H1 (cell line): ENCODE results near the gene DSG4. TPM values are rescaled to one million over a fixed set of nuclear protein-coding genes. Genes with fewer than 3 reads are reported as not detected.

Experiments
- CTCF ChIA-PET: fragments of 300-600 bp; sonication (Branson Sonifier 250); formaldehyde crosslinking; loops from one replicate; lab custom pipeline; 2021; ENCODE audit not compliant: partially characterized antibody; lab: Charles Lee
- POLR2A ChIA-PET: fragments of 300-600 bp; sonication (Branson Sonifier 250); formaldehyde crosslinking; loops from one replicate; lab custom pipeline; 2021; ENCODE audit warnings: inconsistent platforms; ENCODE audit not compliant: partially characterized antibody; lab: Charles Lee
- DNase-seq, 2 experiments: peaks; one replicate each; pipeline versions ENCODE4 v3.0.0 to v3.0.0-alpha.2; 2010 to 2022; ENCODE audit warnings: low spot score in 2 of 2, low read depth in 1 of 2, mixed read lengths in 1 of 2
- FAIRE-seq: peaks from 2 replicates; lab custom pipeline; 2011; peaks lifted over from hg19 to GRCh38; lab: Jason Lieb, UNC
- H2AFZ ChIP-seq: 2 replicates; pipeline ENCODE4 v1.8.1; 2012; ENCODE audit warnings: low read length, inconsistent platforms
- H2AK5ac ChIP-seq: 2 replicates; pipeline ENCODE4 v1.6.1; 2013; ENCODE audit warnings: low read depth, low read length
- H2BK120ac ChIP-seq: replicated peaks from 2 replicates; pipeline ENCODE3; 2013; ENCODE audit warnings: low read depth, low read length, inconsistent platforms
- H2BK12ac ChIP-seq: 2 replicates; pipeline ENCODE4 v1.6.1; 2013; ENCODE audit warnings: low read depth, low read length
- H2BK15ac ChIP-seq: 2 replicates; pipeline ENCODE4 v1.6.1; 2013; ENCODE audit warnings: low read length
- H2BK20ac ChIP-seq: 2 replicates; pipeline ENCODE4 v1.6.1; 2013; ENCODE audit warnings: low read length
- H2BK5ac ChIP-seq: 2 replicates; pipeline ENCODE4 v1.6.1; 2013; ENCODE audit warnings: low read depth, low read length
- H3K14ac ChIP-seq: 2 replicates; pipeline ENCODE4 v1.6.1; 2013; ENCODE audit warnings: inconsistent platforms; ENCODE audit not compliant: insufficient read length
- H3K18ac ChIP-seq: 2 replicates; pipeline ENCODE4 v1.6.1; 2013; ENCODE audit warnings: low read length; ENCODE audit errors: extremely low read depth
- H3K23ac ChIP-seq: 2 replicates; pipeline ENCODE4 v1.6.1; 2013; ENCODE audit warnings: inconsistent platforms; ENCODE audit not compliant: insufficient read length
- H3K23me2 ChIP-seq: 2 replicates; pipeline ENCODE4 v1.6.1; 2013; ENCODE audit warnings: low read depth, low read length
- H3K27ac ChIP-seq: 2 replicates; pipeline ENCODE4 v1.6.1; 2011; ENCODE audit warnings: low read depth, low read length, inconsistent platforms
- H3K27me3 ChIP-seq, 4 experiments: replicated peaks in 1 of 4; 1 replicate in 1 of 4; 2 replicates in 3 of 4; pipeline versions ENCODE4 v1.6.1 to v1.8.1; 2011 to 2013; ENCODE audit warnings: low read length in 3 of 4, mild to moderate bottlenecking in 3 of 4, inconsistent platforms in 2 of 4, mixed read lengths in 2 of 4, moderate library complexity in 1 of 4; ENCODE audit not compliant: control insufficient read depth in 3 of 4, insufficient read depth in 3 of 4; ENCODE audit errors: extremely low read depth in 1 of 4
- H3K36me3 ChIP-seq, 4 experiments: 2 replicates each; pipeline versions ENCODE4 v1.6.1 to v1.8.1; 2011 to 2013; ENCODE audit warnings: mild to moderate bottlenecking in 4 of 4, low read length in 3 of 4, moderate library complexity in 2 of 4, control low read depth in 1 of 4, inconsistent platforms in 1 of 4; ENCODE audit not compliant: insufficient read depth in 4 of 4, control insufficient read depth in 2 of 4
- H3K4ac ChIP-seq: replicated peaks from 2 replicates; pipeline ENCODE3; 2013; ENCODE audit warnings: low read length, low read depth, mixed read lengths, inconsistent platforms; ENCODE audit not compliant: insufficient read length
- H3K4me1 ChIP-seq, 4 experiments: replicated peaks in 1 of 4; 1 replicate in 1 of 4; 2 replicates in 3 of 4; pipeline versions ENCODE4 v1.6.1 to v1.8.1; 2011 to 2013; ENCODE audit warnings: low read length in 3 of 4, inconsistent platforms in 2 of 4, mixed read lengths in 1 of 4; ENCODE audit not compliant: insufficient read depth in 4 of 4, control insufficient read depth in 3 of 4
- H3K4me2 ChIP-seq, 2 experiments: 2 replicates each; pipeline versions ENCODE4 v1.6.1 to v1.8.1; 2011 to 2013; ENCODE audit warnings: low read depth in 2 of 2, low read length in 2 of 2, control low read depth in 1 of 2, inconsistent platforms in 1 of 2, mild to moderate bottlenecking in 1 of 2; ENCODE audit not compliant: insufficient read depth in 1 of 2
- H3K4me3 ChIP-seq, 4 experiments: fragments of 200-600, 300-600 bp in 1 of 4; sonication (generic), shearing (Covaris generic), sonication (Bioruptor Twin) in 1 of 4; 2 replicates each; pipeline versions ENCODE4 v1.5.1 to v1.8.1; 2011 to 2016; ENCODE audit warnings: low read length in 4 of 4, low read depth in 3 of 4, control low read depth in 2 of 4, inconsistent platforms in 2 of 4, mild to moderate bottlenecking in 2 of 4, mixed read lengths in 1 of 4, moderate library complexity in 1 of 4; ENCODE audit not compliant: insufficient read depth in 2 of 4; ENCODE audit errors: extremely low read depth in 1 of 4
- H3K56ac ChIP-seq: replicated peaks from 2 replicates; pipeline ENCODE3; 2013; ENCODE audit warnings: low read depth, mild to moderate bottlenecking, mixed read lengths, low read length, inconsistent platforms; ENCODE audit not compliant: insufficient read length
- H3K79me1 ChIP-seq: 2 replicates; pipeline ENCODE4 v1.6.1; 2013; ENCODE audit warnings: low read depth, low read length, control low read depth
- H3K79me2 ChIP-seq, 2 experiments: 2 replicates each; pipeline versions ENCODE4 v1.6.1 to v1.8.1; 2012 to 2013; ENCODE audit warnings: low read length in 2 of 2, mild to moderate bottlenecking in 2 of 2, inconsistent platforms in 1 of 2; ENCODE audit not compliant: insufficient read depth in 2 of 2, control insufficient read depth in 1 of 2
- H3K9ac ChIP-seq, 4 experiments: replicated peaks in 1 of 4; 1 replicate in 1 of 4; 2 replicates in 3 of 4; pipeline versions ENCODE4 v1.6.1 to v1.8.1; 2011 to 2013; ENCODE audit warnings: low read depth in 3 of 4, low read length in 3 of 4, control low read depth in 2 of 4, mild to moderate bottlenecking in 2 of 4, moderate library complexity in 2 of 4, inconsistent platforms in 1 of 4; ENCODE audit errors: extremely low read depth in 1 of 4
- H3K9me3 ChIP-seq, 2 experiments: 2 replicates each; pipeline versions ENCODE4 v1.6.1 to v1.8.1; 2012 to 2013; ENCODE audit warnings: mild to moderate bottlenecking in 2 of 2, moderate library complexity in 2 of 2, control low read depth in 1 of 2, inconsistent platforms in 1 of 2, low read depth in 1 of 2, low read length in 1 of 2, mixed read lengths in 1 of 2; ENCODE audit not compliant: insufficient read depth in 2 of 2
- H4K20me1 ChIP-seq, 2 experiments: replicated peaks in 1 of 2; 2 replicates each; pipeline versions ENCODE3 to v1.8.1; 2011 to 2013; ENCODE audit warnings: inconsistent platforms in 2 of 2, low read length in 2 of 2, mild to moderate bottlenecking in 1 of 2; ENCODE audit not compliant: insufficient read depth in 2 of 2, control insufficient read depth in 1 of 2
- H4K5ac ChIP-seq: 2 replicates; pipeline ENCODE4 v1.6.1; 2013; ENCODE audit warnings: low read length, low read depth, mixed read lengths, inconsistent platforms; ENCODE audit not compliant: insufficient read length
- H4K8ac ChIP-seq: 2 replicates; pipeline ENCODE4 v1.8.0; 2013; ENCODE audit warnings: mild to moderate bottlenecking, moderate library complexity, low read length, inconsistent platforms; ENCODE audit not compliant: insufficient read depth; ENCODE audit errors: extremely low read depth
- H4K91ac ChIP-seq: replicated peaks from 2 replicates; pipeline ENCODE3; 2013; ENCODE audit warnings: low read length, mixed read lengths, inconsistent platforms; ENCODE audit not compliant: insufficient read length
- CHD1 ChIP-seq: IDR thresholded peaks from 2 replicates; pipeline ENCODE4 v1.6.1; 2012; ENCODE audit warnings: low read depth, low read length, improper control_type of control experiment
- CHD2 ChIP-seq: IDR thresholded peaks from 2 replicates; pipeline ENCODE4 v1.6.1; 2012; ENCODE audit warnings: low read length, improper control_type of control experiment
- EGR1 ChIP-seq: IDR thresholded peaks from 2 replicates; pipeline ENCODE4 v1.6.1; 2011; ENCODE audit warnings: low read depth, low read length, borderline replicate concordance
- HDAC6 ChIP-seq: IDR thresholded peaks from one replicate; pipeline ENCODE4 v1.7.1; 2012; ENCODE audit warnings: low read depth, mild to moderate bottlenecking, inconsistent platforms, low read length, moderate library complexity
- KDM1A ChIP-seq: fragments of 200-600, 300-600 bp; sonication (generic); IDR thresholded peaks from 2 replicates; pipeline ENCODE4 v1.7.1; 2016; ENCODE audit warnings: mild to moderate bottlenecking, low read length, borderline replicate concordance
- KDM4A ChIP-seq: IDR thresholded peaks from one replicate; pipeline ENCODE4 v1.7.1; 2012; ENCODE audit warnings: low read depth, mild to moderate bottlenecking, moderate library complexity, low read length, inconsistent platforms; ENCODE audit not compliant: severe bottlenecking
- MAFK ChIP-seq: IDR thresholded peaks from 2 replicates; pipeline ENCODE4 v1.6.1; 2012; ENCODE audit warnings: low read depth, mild to moderate bottlenecking, improper control_type of control experiment, low read length
- MAX ChIP-seq: IDR thresholded peaks from 2 replicates; pipeline ENCODE4 v1.6.1; 2012; ENCODE audit warnings: inconsistent platforms
- SAP30 ChIP-seq: fragments of 300-600 bp; sonication (generic); IDR thresholded peaks from 2 replicates; pipeline ENCODE4 v1.7.1; 2012; ENCODE audit warnings: low read length, moderate library complexity, mild to moderate bottlenecking, inconsistent platforms; ENCODE audit not compliant: insufficient read depth, insufficient replicate concordance
- SIN3A ChIP-seq, 2 experiments: IDR thresholded peaks in 1 of 2; conservative IDR thresholded peaks in 1 of 2; 2 replicates each; pipeline ENCODE4 v1.6.1; 2011 to 2012; ENCODE audit warnings: low read length in 2 of 2, improper control_type of control experiment in 1 of 2, low read depth in 1 of 2, mild to moderate bottlenecking in 1 of 2
- SIRT6 ChIP-seq: IDR thresholded peaks from one replicate; pipeline ENCODE4 v1.7.1; 2012; ENCODE audit warnings: low read length, inconsistent platforms
- SP2 ChIP-seq: IDR thresholded peaks from 2 replicates; pipeline ENCODE4 v1.6.1; 2012; ENCODE audit warnings: mild to moderate bottlenecking, low read length, inconsistent platforms
- TAF7 ChIP-seq: optimal IDR thresholded peaks from 2 replicates; pipeline ENCODE3; 2011; ENCODE audit warnings: low read depth, mild to moderate bottlenecking, inconsistent platforms, low read length, moderate library complexity, borderline replicate concordance
- TEAD4 ChIP-seq: IDR thresholded peaks from 2 replicates; pipeline ENCODE4 v1.6.1; 2012; ENCODE audit warnings: low read depth, low read length, inconsistent platforms, mixed read lengths
- YY1 ChIP-seq: IDR thresholded peaks from 2 replicates; pipeline ENCODE4 v1.6.1; 2011; ENCODE audit warnings: low read depth, mild to moderate bottlenecking, low read length
- WGBS, 2 experiments: shearing (Covaris generic) in 1 of 2; methylation state at CpG; one replicate each; pipeline versions ENCODE4 v1.1.6 to v1.1.7; 2013 to 2015; ENCODE audit warnings: low lambda C conversion rate in 2 of 2, mixed read lengths in 2 of 2, inconsistent platforms in 1 of 2, low coverage in 1 of 2, missing lambda C conversion rate in 1 of 2; ENCODE audit not compliant: insufficient replicate concordance in 2 of 2, insufficient coverage in 1 of 2, insufficient read length in 1 of 2; ENCODE audit errors: extremely low coverage in 1 of 2, missing lambda C conversion rate in 1 of 2; 5-methylcytosine and 5-hydroxymethylcytosine counted together
- polyA plus RNA-seq, 7 experiments: library from polyadenylated mRNA; depleted of rRNA in 3 of 7; stranded (reverse) in 5 of 7; unstranded in 2 of 7; fragments of >200 nt in 5 of 7; fragments of 200-250 nt in 2 of 7; gene quantifications; 1 replicate in 5 of 7; 2 replicates in 1 of 7; 4 replicates in 1 of 7; pipeline versions ENCODE4 v1.2.1 to v1.2.3, GENCODE V29; 2011 to 2013; ENCODE audit warnings: missing spikeins in 2 of 7, mixed read lengths in 2 of 7
- total RNA-seq: library from RNA; stranded (reverse); fragmentation: NEBNext Ultra II Directional; extraction: Animal tissue kit (Norgen Biotek cat#: 25700); gene quantifications from 2 replicates; pipeline ENCODE4 v1.2.1, GENCODE V29; 2021

DSG4 gene
- total and polyA plus RNA-seq, 2 of the 8 experiments (the other 6 are each of a cell fraction or from before 2014, with no cell fraction given): not detected

DNA sequence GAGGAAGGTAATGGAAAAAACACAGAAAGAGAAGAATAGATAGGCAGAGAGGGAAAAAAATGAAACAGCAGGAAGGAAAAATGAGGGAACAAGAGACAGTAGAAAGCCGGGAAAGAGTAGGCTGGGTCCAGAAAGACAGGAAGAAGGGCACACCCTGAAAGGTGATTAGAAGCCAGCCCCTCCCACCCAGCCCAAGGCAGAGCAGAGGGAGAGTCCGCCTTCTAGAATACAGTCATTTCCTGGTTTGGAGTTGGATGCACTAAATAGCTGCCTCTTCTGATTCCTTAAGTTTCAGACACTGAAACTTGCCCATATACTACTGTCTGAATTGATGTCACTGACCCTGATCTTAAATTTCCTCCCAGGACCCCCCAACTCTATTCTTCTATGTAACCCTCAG is 53.0 kb downstream of the DSG4 start:
- Histone ChIP-seq H3K9ac (no peak overlapping the region), H3K4me2 (no peak overlapping the region), H2AFZ (peak overlapping the region; percentile 48; the same call in 1 of the 2 replicates), H3K36me3 (no peaks in the 10 kb centered on the region), H4K91ac (no peak overlapping the region), H2BK5ac (no peak overlapping the region), H3K4me3 (no peak overlapping the region), H3K4ac (no peak overlapping the region), H4K8ac (no peak overlapping the region), H2AK5ac (no peak overlapping the region), H3K27me3 (no peaks in the 10 kb centered on the region), H2BK12ac (no peak overlapping the region), H3K23ac (no peak overlapping the region), H3K14ac (no peak overlapping the region), H2BK15ac (no peak overlapping the region), H3K79me2 (no peaks in the 10 kb centered on the region), H4K5ac (no peak overlapping the region), H4K20me1 (no peaks in the 10 kb centered on the region), H3K56ac (no peak overlapping the region), H3K27ac (no peak overlapping the region), H3K4me1 (no peaks in the 10 kb centered on the region), H3K9me3 (no peaks in the 10 kb centered on the region), H3K79me1 (no peaks in the 10 kb centered on the region), H3K18ac (no peak overlapping the region), H3K23me2 (no peaks in the 10 kb centered on the region), H2BK120ac (no peak overlapping the region), H2BK20ac (no peak overlapping the region)
- CTCF ChIA-PET: interaction anchor here (0.7 to 1.1 kb wide), 5 partner anchors 9 to 462 kb away, joined by 3 to 4 read pairs (median 3); no protein-coding TSS in a partner anchor
- WGBS, 2 experiments: 76% methylated on average over 2 of the region's 2 CpGs; no CpG with 5 or more reads in 1 of the 2 experiments
- no peak for DNase-seq
- POLR2A ChIA-PET: interaction anchor here (1.0 kb wide), 2 partner anchors 11 to 17 kb away, joined by 3 to 5 read pairs; no protein-coding TSS in a partner anchor
- no peak for FAIRE-seq
- TF ChIP-seq MAFK: no peak
- no peak for TF ChIP-seq KDM1A
- no peak for TF ChIP-seq HDAC6
- TF ChIP-seq MAX: no peak
- TF ChIP-seq SP2: no peak
- no peak for TF ChIP-seq SIRT6
- TF ChIP-seq YY1: no peak
- TF ChIP-seq SIN3A (conservative IDR thresholded peaks at IDR 0.05 in 1 of 2, IDR thresholded peaks at IDR 0.05 in 1 of 2; ENCODE audit: low read depth in 1 of 2, low read length in 2 of 2): no peak
- no peak for TF ChIP-seq TEAD4
- no peak for TF ChIP-seq TAF7
- TF ChIP-seq CHD1: no peak
- no peak for TF ChIP-seq CHD2
- TF ChIP-seq KDM4A: no peak
- TF ChIP-seq EGR1: no peak
- TF ChIP-seq SAP30: no peak
